OCI-LY1 (cell line): ENCODE results near the gene EFR3B.

Experiments
- H2AFZ ChIP-seq: fragments of 200-600 bp; sonication (generic), shearing (Covaris generic); 2 replicates; pipeline ENCODE4 v1.6.0; 2014; ENCODE audit warnings: antibody characterized with exemption, mild to moderate bottlenecking, low read length
- H3F3A ChIP-seq: fragments of 200-600 bp; sonication (generic), shearing (Covaris generic); 2 replicates; pipeline ENCODE4 v1.6.0; 2014; ENCODE audit warnings: mild to moderate bottlenecking, antibody characterized with exemption, low read length, moderate library complexity; ENCODE audit not compliant: insufficient read depth
- H3K27ac ChIP-seq: fragments of 200-600 bp; sonication (generic); 2 replicates; pipeline ENCODE4 v1.5.1; 2014; ENCODE audit warnings: low read length, mixed run types, mild to moderate bottlenecking, low read depth; ENCODE audit not compliant: poor library complexity, severe bottlenecking
- H3K27me3 ChIP-seq: fragments of 200-600 bp; sonication (generic); 2 replicates; pipeline ENCODE4 v1.6.0; 2014; ENCODE audit warnings: antibody characterized with exemption, mild to moderate bottlenecking, low read length, moderate library complexity; ENCODE audit not compliant: insufficient read depth
- H3K36me3 ChIP-seq: fragments of 200-600 bp; sonication (generic); 2 replicates; pipeline ENCODE4 v1.6.1; 2014; ENCODE audit warnings: mild to moderate bottlenecking, antibody characterized with exemption, low read length, moderate library complexity, mixed read lengths; ENCODE audit not compliant: insufficient read depth
- H3K4me1 ChIP-seq: fragments of 200-600 bp; sonication (generic); 2 replicates; pipeline ENCODE4 v1.5.1; 2014; ENCODE audit warnings: mild to moderate bottlenecking, low read length, moderate library complexity; ENCODE audit not compliant: insufficient read depth, severe bottlenecking
- H3K4me2 ChIP-seq: fragments of 200-600 bp; sonication (generic), shearing (Covaris generic); 2 replicates; pipeline ENCODE4 v1.6.1; 2014; ENCODE audit warnings: low read length
- H3K4me3 ChIP-seq: fragments of 200-600 bp; sonication (generic); 2 replicates; pipeline ENCODE4 v1.5.1; 2014; ENCODE audit warnings: low read length, low read depth, mild to moderate bottlenecking, mixed read lengths; ENCODE audit not compliant: poor library complexity, severe bottlenecking
- H3K79me2 ChIP-seq: fragments of 200-600 bp; shearing (Covaris generic); 2 replicates; pipeline ENCODE4 v1.6.1; 2016; ENCODE audit warnings: mixed run types, low read length, mixed read lengths; ENCODE audit not compliant: insufficient read depth
- H3K9ac ChIP-seq: fragments of 200-600 bp; sonication (generic), shearing (Covaris generic); 2 replicates; pipeline ENCODE4 v1.6.1; 2014; ENCODE audit warnings: mild to moderate bottlenecking, low read length, mixed read lengths
- H3K9me2 ChIP-seq: fragments of 200-600 bp; sonication (generic), shearing (Covaris generic); 2 replicates; pipeline ENCODE4 v1.6.1; 2014; ENCODE audit warnings: low read depth, mild to moderate bottlenecking, low read length, mixed read lengths
- H3K9me3 ChIP-seq: fragments of 200-600 bp; shearing (Covaris generic); 2 replicates; pipeline ENCODE4 v1.6.1; 2014; ENCODE audit warnings: low read length, mixed read lengths
- H4K20me1 ChIP-seq: fragments of 200-600 bp; sonication (generic), shearing (Covaris generic); 2 replicates; pipeline ENCODE4 v1.6.0; 2016; ENCODE audit warnings: mild to moderate bottlenecking, low read length; ENCODE audit not compliant: insufficient read depth
- CTCF ChIP-seq: fragments of 200-600 bp; sonication (generic), shearing (Covaris generic); IDR thresholded peaks from 2 replicates; pipeline ENCODE4 v1.5.1; 2017; ENCODE audit warnings: mild to moderate bottlenecking, antibody characterized with exemption, low read length, moderate library complexity, mixed read lengths
- EZH2 ChIP-seq: fragments of 200-600 bp; sonication (generic), shearing (Covaris generic); IDR thresholded peaks from 2 replicates; pipeline ENCODE4 v1.8.0; 2017; ENCODE audit warnings: borderline replicate concordance, mixed run types, mild to moderate bottlenecking, antibody characterized with exemption, low read length, moderate library complexity, mixed read lengths

Gene EFR3B

GRCh38 chr2:25082002-25082622 lies 40.2 kb downstream of the EFR3B start:
- Histone ChIP-seq H2AFZ (no peak overlapping the region), H3K4me2 (no peak overlapping the region), H3F3A (no peaks in the 10 kb centered on the region), H3K9ac (no peak overlapping the region), H3K79me2 (no peaks in the 10 kb centered on the region), H3K9me2 (no peaks in the 10 kb centered on the region), H3K4me3 (no peak overlapping the region), H3K4me1 (no peaks in the 10 kb centered on the region), H3K27ac (no peak overlapping the region), H3K27me3 (no peaks in the 10 kb centered on the region), H3K9me3 (no peaks in the 10 kb centered on the region), H4K20me1 (no peaks in the 10 kb centered on the region), H3K36me3 (no peaks in the 10 kb centered on the region)
- TF ChIP-seq CTCF: no peak
- no peak for TF ChIP-seq EZH2

GRCh38 chr2:25085761-25086560 lies 44.1 kb downstream of the EFR3B start:
- Histone ChIP-seq H4K20me1 (no peaks in the 10 kb centered on the region), H3K36me3 (no peaks in the 10 kb centered on the region), H3K4me1 (no peaks in the 10 kb centered on the region), H3K27me3 (no peaks in the 10 kb centered on the region), H3K4me2 (no peak overlapping the region), H3K9ac (no peak overlapping the region), H2AFZ (no peak overlapping the region), H3K4me3 (no peak overlapping the region), H3K9me3 (no peaks in the 10 kb centered on the region), H3K9me2 (no peaks in the 10 kb centered on the region), H3K27ac (no peak overlapping the region), H3K79me2 (no peaks in the 10 kb centered on the region), H3F3A (no peaks in the 10 kb centered on the region)
- TF ChIP-seq CTCF (no peak), EZH2 (no peak)

GRCh38 chr2:25088817-25089516 lies 47.1 kb downstream of the EFR3B start:
- no peaks in the 10 kb centered on the region for H3K36me3 ChIP-seq
- no peak for TF ChIP-seq CTCF
- no peak for TF ChIP-seq EZH2
- no peak overlapping the region for H3K4me2 ChIP-seq
- no peaks in the 10 kb centered on the region for H3K9me3 ChIP-seq
- no peaks in the 10 kb centered on the region for H3K9me2 ChIP-seq
- H4K20me1 ChIP-seq: no peaks in the 10 kb centered on the region
- H3F3A ChIP-seq: no peaks in the 10 kb centered on the region
- no peak overlapping the region for H2AFZ ChIP-seq
- H3K4me1 ChIP-seq: no peaks in the 10 kb centered on the region
- H3K27ac ChIP-seq: no peak overlapping the region
- no peaks in the 10 kb centered on the region for H3K79me2 ChIP-seq
- no peak overlapping the region for H3K4me3 ChIP-seq
- no peaks in the 10 kb centered on the region for H3K27me3 ChIP-seq
- no peak overlapping the region for H3K9ac ChIP-seq
